GM12873 (cell line): ENCODE results near the gene SPATS2L.

Source experiments
- CTCF ChIP-seq: IDR thresholded peaks from 2 replicates; pipeline ENCODE4 v1.5.1; 2012; ENCODE audit warnings: low read depth, mild to moderate bottlenecking, moderate library complexity, low read length, control low read depth; ENCODE audit not compliant: insufficient read depth; ENCODE audit errors: missing control alignments

The SPATS2L gene

GRCh38 chr2:200403814-200404213 is 97.3 kb downstream of the SPATS2L start:
- no peak for TF ChIP-seq CTCF

GRCh38 chr2:200404615-200405014 is 98.1 kb downstream of the SPATS2L start:
- TF ChIP-seq CTCF = no peak

- TF ChIP-seq CTCF = no peak
These were observed 99.3 kb downstream of the SPATS2L start for GRCh38 chr2:200405599-200406298.

GRCh38 chr2:200406379-200406778 is 99.9 kb downstream of the SPATS2L start:
- TF ChIP-seq CTCF = no peak

GRCh38 chr2:200408428-200409316 is 102.2 kb downstream of the SPATS2L start:
- no peak for TF ChIP-seq CTCF

- no peak for TF ChIP-seq CTCF
These were observed 105.3 kb downstream of the SPATS2L start for GRCh38 chr2:200411831-200412230.

- no peak for TF ChIP-seq CTCF
These were observed 107.9 kb downstream of the SPATS2L start for GRCh38 chr2:200414367-200414766.
